OCI-LY7 (cell line): ENCODE results near the gene EPB41L4A.

Source experiments
- CTCF ChIP-seq: fragments of 200-600 bp; sonication (generic); conservative IDR thresholded peaks from 2 replicates; pipeline ENCODE4 v1.5.1; 2014; ENCODE audit warnings: mild to moderate bottlenecking, antibody characterized with exemption, low read length, moderate library complexity, mixed read lengths
- EZH2phosphoT487 ChIP-seq: fragments of 200-600 bp; sonication (generic); IDR thresholded peaks from 2 replicates; pipeline ENCODE4 v1.6.1; 2018; ENCODE audit warnings: low read depth, borderline replicate concordance, mild to moderate bottlenecking, mixed run types, antibody characterized with exemption, low read length, moderate library complexity, mixed read lengths

- TF ChIP-seq CTCF (no peak), EZH2phosphoT487 (no peak)
Measured at GRCh38 chr5:112289465-112289864, 129.6 kb downstream of the EPB41L4A start.
